ENCODE results near the gene ATP8A2.

ATP8A2 gene

GRCh38 chr13:25741796-25742195, 370.0 kb downstream of the ATP8A2 start:
- no peak for TF ChIP-seq CTCF (IDR thresholded peaks at IDR 0.05; ENCODE audit: control extremely low read depth, extremely low read depth, low read depth, missing control alignments)
- no peak for DNase-seq (ENCODE audit: extremely low spot score)
- ChIA-PET POLR2A (no interaction called here), CTCF (no interaction called here)

DNA sequence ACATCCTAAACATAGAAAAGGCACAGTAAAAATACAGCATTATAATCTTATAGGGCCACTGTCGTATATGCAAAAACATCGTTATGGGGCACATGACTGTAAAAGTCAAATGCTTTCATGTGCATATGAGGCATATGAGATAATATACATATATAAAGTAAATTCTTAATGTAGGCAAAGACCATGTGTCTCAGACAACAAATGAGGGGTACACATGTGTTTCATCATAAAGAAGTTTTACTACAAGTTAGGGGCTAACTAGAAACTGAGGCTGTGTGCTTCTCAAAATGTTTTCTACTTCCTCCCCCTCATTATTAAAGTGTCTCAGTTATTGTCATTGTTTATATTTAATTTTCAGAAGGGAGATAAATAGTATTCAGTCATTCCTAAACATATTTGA, 370.4 kb downstream of the ATP8A2 start:
- ChIA-PET CTCF (no interaction called here), POLR2A (no interaction called here)
- DNase-seq (ENCODE audit: extremely low spot score), result no peak
- TF ChIP-seq CTCF (IDR thresholded peaks at IDR 0.05; ENCODE audit: control extremely low read depth, extremely low read depth, low read depth, missing control alignments), result no peak

GRCh38 chr13:25743421-25743820, 371.6 kb downstream of the ATP8A2 start:
- POLR2A ChIA-PET, result no interaction called here

DNA sequence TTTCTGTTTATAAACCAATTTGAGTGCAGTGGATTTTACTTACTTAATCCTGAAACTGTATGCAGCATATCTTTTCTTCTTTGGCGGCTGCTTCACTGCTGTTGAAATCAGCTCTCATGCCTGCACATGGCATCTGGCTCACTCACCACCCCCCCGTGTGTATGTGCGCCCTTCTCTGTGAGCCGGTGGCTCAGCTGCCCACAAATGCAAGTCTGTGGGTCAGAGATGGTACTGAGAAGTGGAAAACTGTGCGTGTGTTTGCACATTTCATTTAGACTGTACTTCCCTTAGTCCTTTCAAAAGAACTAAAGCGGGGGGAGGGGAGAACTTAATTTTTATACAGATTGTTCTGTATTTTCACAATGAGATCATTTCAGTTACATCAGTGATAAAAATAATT, 372.4 kb downstream of the ATP8A2 start:
- no peak for TF ChIP-seq CTCF (IDR thresholded peaks at IDR 0.05; ENCODE audit: control extremely low read depth, extremely low read depth, low read depth, missing control alignments)
- DNase-seq (ENCODE audit: extremely low spot score), result no peak
- CTCF ChIA-PET, result interaction anchor here (1.1 kb wide), 1 partner anchor 12 kb away, joined by 3 read pairs; no protein-coding TSS in a partner anchor
- POLR2A ChIA-PET, result no interaction called here

More at GRCh38 chr13:25743421-25743820, 371.6 kb downstream of the ATP8A2 start:
- no peak for TF ChIP-seq CTCF (IDR thresholded peaks at IDR 0.05; ENCODE audit: control extremely low read depth, extremely low read depth, low read depth, missing control alignments)
- CTCF ChIA-PET, result interaction anchor here (1.1 kb wide), 1 partner anchor 12 kb away, joined by 3 read pairs; no protein-coding TSS in a partner anchor
- no peak for DNase-seq (ENCODE audit: extremely low spot score)

DNA sequence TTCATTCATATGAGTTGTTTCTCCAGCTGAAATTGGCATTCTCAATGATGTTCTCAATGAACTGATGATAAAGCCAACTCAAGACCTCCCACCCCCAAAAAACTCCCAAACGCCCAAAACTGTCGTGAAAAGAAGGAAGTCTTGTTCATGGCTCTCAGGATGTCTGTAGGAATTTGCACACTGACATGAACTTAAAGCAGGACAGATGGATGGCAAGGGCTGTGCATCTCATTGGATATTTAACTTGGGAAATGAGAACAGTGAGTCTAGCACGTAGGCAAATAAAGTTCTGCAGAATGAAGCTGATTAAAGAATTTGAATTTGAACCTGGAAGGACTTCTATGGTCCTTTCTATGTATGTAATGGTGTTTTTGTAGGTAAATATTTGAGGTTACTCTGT, 374.4 kb downstream of the ATP8A2 start:
- ChIA-PET CTCF (interaction anchor here (0.8 kb wide), 1 partner anchor 14 kb away, joined by 3 read pairs; no protein-coding TSS in a partner anchor), POLR2A (no interaction called here)
- TF ChIP-seq CTCF (IDR thresholded peaks at IDR 0.05; ENCODE audit: control extremely low read depth, extremely low read depth, low read depth, missing control alignments), result no peak
- DNase-seq (ENCODE audit: extremely low spot score), result no peak

DNA sequence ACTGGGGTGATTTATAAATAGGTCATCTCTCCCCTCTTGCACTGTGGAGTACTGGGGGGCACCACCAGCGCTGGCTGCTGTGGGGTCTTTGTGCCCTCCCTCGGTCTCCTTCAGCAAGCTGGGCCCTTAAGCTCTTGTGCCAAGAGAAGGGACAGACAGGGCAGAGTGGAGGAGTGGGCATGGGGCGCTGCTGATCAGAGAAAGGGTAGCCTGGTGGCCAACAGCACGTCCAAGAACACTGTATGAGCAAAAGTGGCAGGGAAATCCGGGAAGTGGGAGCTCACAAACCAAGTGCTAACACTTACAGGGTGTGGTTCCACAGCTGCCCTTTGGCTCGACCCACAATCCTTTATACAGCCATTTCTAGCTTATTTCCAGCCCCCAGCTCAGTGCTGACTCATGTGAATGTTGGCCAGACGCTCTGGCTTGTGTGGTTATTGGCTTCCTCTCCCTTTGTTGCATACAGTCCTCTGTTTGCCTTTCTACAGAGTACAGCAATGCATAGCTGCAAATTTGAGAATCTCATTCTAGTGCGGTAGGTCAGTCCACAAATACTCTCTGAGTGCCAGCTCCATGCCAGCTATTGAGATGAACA, 381.3 kb downstream of the ATP8A2 start:
- TF ChIP-seq CTCF (IDR thresholded peaks at IDR 0.05; ENCODE audit: control extremely low read depth, extremely low read depth, low read depth, missing control alignments), result no peak
- CTCF ChIA-PET, result interaction anchor here (1.0 to 2.4 kb wide), 6 partner anchors 11 to 69 kb away, joined by 3 to 12 read pairs (median 3); no protein-coding TSS in a partner anchor
- no peak for DNase-seq (ENCODE audit: extremely low spot score)
- POLR2A ChIA-PET, result no interaction called here
